ENCODE measurements around the gene CMTM5. TPM values are rescaled to one million over a fixed set of nuclear protein-coding genes. Genes with fewer than 3 reads are reported as not detected.

Gene CMTM5
- total RNA-seq, 1 donor from 2014 or later: 0.26 TPM

DNA sequence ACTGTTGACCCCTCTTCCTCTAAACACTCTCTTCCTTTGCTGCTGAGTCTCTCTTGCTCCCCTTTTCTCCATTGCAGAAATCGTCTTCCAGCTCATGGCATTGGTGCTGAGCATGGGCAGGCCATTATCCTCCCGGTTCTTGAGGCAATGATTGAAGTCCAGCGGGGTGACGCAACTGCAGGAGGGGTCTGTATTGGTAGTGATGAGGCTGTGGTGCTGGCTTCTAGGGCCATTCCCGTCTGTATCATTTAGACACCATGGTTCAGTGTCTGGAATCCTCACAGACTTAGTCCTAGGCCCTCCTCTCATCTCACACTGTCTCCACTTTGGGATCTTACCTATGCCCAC, 23.4 kb upstream of the CMTM5 start:
- H3K27me3 Mint-ChIP-seq (ENCODE audit: unreplicated experiment): peaks cover 20% of the 10 kb centered on the region
- H3K4me3 Mint-ChIP-seq (ENCODE audit: unreplicated experiment): peak overlapping the region; percentile 88
- no peaks in the 10 kb centered on the region for H3K9me3 Mint-ChIP-seq (ENCODE audit: unreplicated experiment)
- H3K27ac Mint-ChIP-seq (ENCODE audit: unreplicated experiment): no peak overlapping the region
- TF ChIP-seq, protein P1, sequence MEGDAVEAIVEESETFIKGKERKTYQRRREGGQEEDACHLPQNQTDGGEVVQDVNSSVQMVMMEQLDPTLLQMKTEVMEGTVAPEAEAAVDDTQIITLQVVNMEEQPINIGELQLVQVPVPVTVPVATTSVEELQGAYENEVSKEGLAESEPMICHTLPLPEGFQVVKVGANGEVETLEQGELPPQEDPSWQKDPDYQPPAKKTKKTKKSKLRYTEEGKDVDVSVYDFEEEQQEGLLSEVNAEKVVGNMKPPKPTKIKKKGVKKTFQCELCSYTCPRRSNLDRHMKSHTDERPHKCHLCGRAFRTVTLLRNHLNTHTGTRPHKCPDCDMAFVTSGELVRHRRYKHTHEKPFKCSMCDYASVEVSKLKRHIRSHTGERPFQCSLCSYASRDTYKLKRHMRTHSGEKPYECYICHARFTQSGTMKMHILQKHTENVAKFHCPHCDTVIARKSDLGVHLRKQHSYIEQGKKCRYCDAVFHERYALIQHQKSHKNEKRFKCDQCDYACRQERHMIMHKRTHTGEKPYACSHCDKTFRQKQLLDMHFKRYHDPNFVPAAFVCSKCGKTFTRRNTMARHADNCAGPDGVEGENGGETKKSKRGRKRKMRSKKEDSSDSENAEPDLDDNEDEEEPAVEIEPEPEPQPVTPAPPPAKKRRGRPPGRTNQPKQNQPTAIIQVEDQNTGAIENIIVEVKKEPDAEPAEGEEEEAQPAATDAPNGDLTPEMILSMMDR (IDR thresholded peaks at IDR 0.05; ENCODE audit: unreplicated experiment): no peak
- DNase-seq (ENCODE audit: low spot score): no peak
- H3K4me1 Mint-ChIP-seq (ENCODE audit: unreplicated experiment): peaks cover 25% of the 10 kb centered on the region
- peaks cover 37% of the 10 kb centered on the region for H3K36me3 Mint-ChIP-seq (ENCODE audit: low read depth, unreplicated experiment)

DNA sequence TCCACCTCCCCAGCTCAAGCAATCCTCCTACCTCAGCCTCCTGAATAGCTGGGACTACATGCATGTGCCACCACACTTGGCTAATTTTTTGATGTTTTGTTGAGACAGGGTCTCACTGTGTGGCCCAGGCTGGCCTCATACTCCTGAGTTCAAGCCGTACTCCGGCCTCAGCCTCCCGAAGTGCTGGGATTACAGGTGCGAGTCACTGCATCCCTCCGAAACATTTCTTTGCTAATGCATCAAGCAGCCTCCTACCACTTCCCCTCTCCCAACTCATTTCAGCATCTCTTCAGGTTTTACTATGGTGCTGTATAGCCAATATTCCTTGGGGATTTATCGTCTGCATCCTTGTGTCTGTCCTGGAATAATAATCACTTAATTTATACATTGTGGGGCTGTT, 21.9 kb upstream of the CMTM5 start:
- Mint-ChIP-seq H3K27ac (ENCODE audit: unreplicated experiment) (no peak overlapping the region), H3K4me3 (ENCODE audit: unreplicated experiment) (no peak overlapping the region), H3K4me1 (ENCODE audit: unreplicated experiment) (peaks cover 30% of the 10 kb centered on the region), H3K36me3 (ENCODE audit: low read depth, unreplicated experiment) (peaks cover 30% of the 10 kb centered on the region), H3K27me3 (ENCODE audit: unreplicated experiment) (peaks cover 20% of the 10 kb centered on the region), H3K9me3 (ENCODE audit: unreplicated experiment) (no peaks in the 10 kb centered on the region)
- DNase-seq (ENCODE audit: low spot score): no peak
- TF ChIP-seq, protein P1 (IDR thresholded peaks at IDR 0.05; ENCODE audit: unreplicated experiment): no peak

DNA sequence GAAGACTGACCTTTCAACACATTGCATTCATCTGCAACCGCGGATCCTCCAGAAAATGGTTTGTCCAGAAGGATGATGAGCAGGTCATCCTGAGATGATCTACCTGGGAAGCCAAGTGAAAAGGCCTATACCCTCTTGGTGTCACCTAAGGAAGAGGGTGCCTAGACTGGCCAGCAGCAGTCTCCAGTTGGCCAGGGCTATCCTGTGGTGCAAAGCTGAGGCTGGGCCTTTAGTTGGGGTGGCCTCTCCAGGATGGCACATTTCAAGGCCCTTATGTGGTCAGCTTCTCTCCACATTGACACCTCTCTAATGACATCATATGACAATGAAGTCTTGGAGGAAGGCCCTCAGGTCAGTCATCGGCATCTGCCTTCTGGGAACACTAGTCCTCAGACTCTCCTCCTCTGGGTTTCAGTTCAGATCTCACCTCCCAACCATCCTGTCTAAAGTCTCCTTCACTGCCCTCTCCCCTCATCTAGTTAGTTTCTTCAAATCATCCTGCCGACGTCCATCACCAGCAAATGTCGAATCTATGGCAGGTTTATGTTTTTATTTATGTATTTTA, 20.9 kb upstream of the CMTM5 start:
- Mint-ChIP-seq H3K27me3 (ENCODE audit: unreplicated experiment) (peaks cover 18% of the 10 kb centered on the region), H3K4me3 (ENCODE audit: unreplicated experiment) (peak overlapping the region; percentile 44), H3K36me3 (ENCODE audit: low read depth, unreplicated experiment) (peaks cover 24% of the 10 kb centered on the region), H3K9me3 (ENCODE audit: unreplicated experiment) (no peaks in the 10 kb centered on the region), H3K27ac (ENCODE audit: unreplicated experiment) (peak overlapping the region; percentile 77), H3K4me1 (ENCODE audit: unreplicated experiment) (peaks cover 31% of the 10 kb centered on the region)
- TF ChIP-seq, protein P1 (IDR thresholded peaks at IDR 0.05; ENCODE audit: unreplicated experiment): no peak
- DNase-seq (ENCODE audit: low spot score): no peak

DNA sequence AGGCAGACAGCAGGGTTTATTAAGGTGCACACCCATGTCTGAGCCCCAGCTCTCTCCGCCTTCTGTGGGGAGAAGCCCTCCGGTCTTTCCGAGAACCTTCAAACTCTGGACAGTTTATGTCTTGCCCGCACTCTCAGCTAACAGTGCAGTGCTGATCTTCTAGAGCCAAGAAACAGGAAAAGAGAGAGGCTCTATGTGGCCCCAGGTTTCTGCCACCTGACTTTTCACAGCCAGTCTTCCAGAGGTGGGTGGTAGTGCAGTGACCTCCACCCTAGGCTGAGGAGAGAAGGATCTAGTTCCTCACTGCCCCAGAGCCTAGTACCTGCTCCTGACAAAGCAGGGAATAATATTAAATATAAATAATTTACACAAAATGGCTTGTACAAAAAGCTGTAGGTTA, 20.2 kb upstream of the CMTM5 start:
- peak overlapping the region; percentile 11 for H3K4me3 Mint-ChIP-seq (ENCODE audit: unreplicated experiment)
- no peak overlapping the region for H3K27ac Mint-ChIP-seq (ENCODE audit: unreplicated experiment)

DNA sequence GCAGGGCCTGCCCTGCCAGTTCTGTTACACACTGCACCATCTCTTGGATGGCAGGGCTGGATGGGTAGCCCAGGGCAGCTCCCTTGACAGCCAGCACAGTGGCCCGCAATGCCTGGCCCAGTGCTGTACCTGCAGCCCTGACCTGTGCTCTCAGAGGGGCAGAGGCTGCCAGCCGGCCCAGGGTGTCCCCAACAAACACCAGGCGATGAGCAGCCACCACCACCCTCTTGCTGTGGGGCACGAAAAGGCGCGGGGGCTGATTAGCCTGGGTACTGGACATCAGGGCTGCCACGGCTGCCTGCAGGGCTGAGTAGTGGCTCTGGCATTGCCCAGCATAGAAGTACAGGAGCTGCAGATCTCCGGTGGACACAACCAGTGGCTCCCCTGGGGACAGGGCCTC, 19.6 kb upstream of the CMTM5 start:
- Mint-ChIP-seq H3K4me3 (ENCODE audit: unreplicated experiment) (no peak overlapping the region), H3K27me3 (ENCODE audit: unreplicated experiment) (peaks cover 13% of the 10 kb centered on the region), H3K9me3 (ENCODE audit: unreplicated experiment) (no peaks in the 10 kb centered on the region), H3K36me3 (ENCODE audit: low read depth, unreplicated experiment) (peaks cover 21% of the 10 kb centered on the region), H3K4me1 (ENCODE audit: unreplicated experiment) (peaks cover 30% of the 10 kb centered on the region), H3K27ac (ENCODE audit: unreplicated experiment) (no peak overlapping the region)
- TF ChIP-seq, protein P1 (IDR thresholded peaks at IDR 0.05; ENCODE audit: unreplicated experiment): no peak
- DNase-seq (ENCODE audit: low spot score): no peak

More for the DNA sequence above, 20.2 kb upstream of the CMTM5 start:
- no peak for DNase-seq (ENCODE audit: low spot score)
- Mint-ChIP-seq H3K27me3 (ENCODE audit: unreplicated experiment) (peaks cover 13% of the 10 kb centered on the region), H3K36me3 (ENCODE audit: low read depth, unreplicated experiment) (peaks cover 21% of the 10 kb centered on the region), H3K4me1 (ENCODE audit: unreplicated experiment) (peaks cover 30% of the 10 kb centered on the region), H3K9me3 (ENCODE audit: unreplicated experiment) (no peaks in the 10 kb centered on the region)
- TF ChIP-seq, protein P1 (IDR thresholded peaks at IDR 0.05; ENCODE audit: unreplicated experiment): no peak
